Hematopoietic multipotent progenitor cell (in vitro differentiated cells): ENCODE measurements around the gene EHD1. TPM values are rescaled to one million over a fixed set of nuclear protein-coding genes. Genes with fewer than 3 reads are reported as not detected.

Source experiments
- DNase-seq, 3 donors: peaks; one replicate each; pipeline ENCODE4 v3.0.0-alpha.2; 2011 to 2015; ENCODE audit warnings: low read depth in 2 of 3, low spot score in 2 of 3
- total RNA-seq: library from RNA; depleted of rRNA; stranded (reverse); fragments of >200 nt; gene quantifications from one replicate; pipeline ENCODE4 v1.2.3, GENCODE V29; 2012

Gene EHD1
- total RNA-seq, 1 donor = 105 TPM

DNA sequence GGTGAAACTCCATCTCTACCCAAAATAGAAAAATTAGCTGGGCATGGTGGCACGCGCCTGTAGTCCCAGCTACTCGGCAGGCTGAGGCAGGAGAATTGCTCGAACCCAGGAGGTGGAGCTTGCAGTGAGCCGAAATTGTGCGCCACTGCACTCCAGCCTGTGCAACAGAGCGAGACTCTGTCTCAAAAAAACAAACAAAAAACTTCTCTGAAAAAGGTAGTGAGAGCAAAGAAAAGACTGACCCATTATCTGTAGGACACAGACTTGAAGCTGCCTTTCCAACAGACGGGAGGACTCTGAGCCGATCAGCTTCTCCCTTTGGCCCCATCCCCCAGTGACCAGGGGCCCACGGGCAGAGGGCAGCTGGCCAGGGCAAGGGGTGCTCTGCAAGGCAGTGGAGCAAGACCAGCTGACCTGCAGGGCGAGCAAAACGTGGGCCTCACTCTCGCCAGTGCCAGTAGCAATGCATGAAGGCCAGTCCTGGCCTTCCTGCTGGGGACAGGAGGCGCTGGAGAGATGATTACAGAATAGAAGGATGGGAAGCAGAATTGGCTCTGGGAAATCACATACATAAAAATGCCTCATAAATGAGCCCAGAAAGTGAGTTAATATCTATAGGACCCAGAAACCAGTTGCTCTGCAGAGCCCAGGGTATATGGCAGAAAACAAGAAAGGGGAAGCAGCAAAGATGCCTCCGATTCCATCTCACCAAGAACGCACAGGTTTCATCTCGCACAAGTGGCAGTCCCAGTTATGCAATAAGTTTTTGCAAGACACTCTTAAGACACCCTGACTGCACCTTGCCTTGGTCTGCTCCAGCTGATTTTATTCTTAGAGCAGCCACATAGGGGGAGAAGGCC lies 2.8 kb downstream of the EHD1 start:
- DNase-seq = no peak

DNA sequence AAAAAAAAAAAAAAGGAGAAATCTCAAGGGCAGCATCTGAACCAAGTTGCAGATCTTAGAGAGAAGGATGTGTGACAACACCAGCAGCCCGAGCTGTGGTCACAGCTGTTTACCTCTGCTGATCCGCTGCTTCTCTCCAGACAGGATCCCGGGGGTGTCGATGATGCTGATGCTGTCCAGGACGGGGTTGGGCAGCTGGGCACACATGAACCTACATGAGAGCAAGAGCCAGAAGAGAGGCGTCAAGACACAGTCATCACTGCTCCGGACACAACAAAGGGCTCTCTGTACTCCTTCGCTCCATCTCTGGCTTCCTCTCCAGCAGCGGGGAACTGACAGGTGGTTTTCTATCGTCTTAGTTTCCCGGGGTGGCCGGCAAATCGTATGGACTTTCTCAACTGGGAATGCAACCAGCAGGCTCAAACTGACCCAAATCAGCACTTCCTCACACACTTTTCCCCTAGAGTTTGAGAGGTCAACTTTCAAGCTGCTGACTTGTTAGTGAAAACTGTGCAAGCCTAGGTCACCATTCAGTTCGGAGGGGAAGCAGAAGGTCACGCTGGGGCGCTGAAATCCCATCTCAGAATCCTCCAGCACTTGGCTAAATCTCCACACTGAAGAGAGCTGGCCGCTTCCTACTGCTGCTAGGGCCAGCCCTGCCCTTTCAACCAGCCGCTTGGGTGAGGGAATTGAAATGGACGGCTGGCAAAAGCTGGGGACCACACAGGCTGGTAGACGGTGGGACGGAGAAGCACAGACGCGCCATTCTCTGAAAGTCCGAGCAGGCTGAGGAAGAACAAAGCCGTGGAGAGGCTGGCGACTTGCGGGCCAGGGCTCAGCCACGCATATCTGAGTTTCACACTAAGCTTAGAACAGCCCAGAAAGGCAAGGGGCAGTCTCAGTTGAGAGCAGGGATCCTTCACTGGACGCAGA lies 3.8 kb downstream of the EHD1 start:
- no peak for DNase-seq

DNA sequence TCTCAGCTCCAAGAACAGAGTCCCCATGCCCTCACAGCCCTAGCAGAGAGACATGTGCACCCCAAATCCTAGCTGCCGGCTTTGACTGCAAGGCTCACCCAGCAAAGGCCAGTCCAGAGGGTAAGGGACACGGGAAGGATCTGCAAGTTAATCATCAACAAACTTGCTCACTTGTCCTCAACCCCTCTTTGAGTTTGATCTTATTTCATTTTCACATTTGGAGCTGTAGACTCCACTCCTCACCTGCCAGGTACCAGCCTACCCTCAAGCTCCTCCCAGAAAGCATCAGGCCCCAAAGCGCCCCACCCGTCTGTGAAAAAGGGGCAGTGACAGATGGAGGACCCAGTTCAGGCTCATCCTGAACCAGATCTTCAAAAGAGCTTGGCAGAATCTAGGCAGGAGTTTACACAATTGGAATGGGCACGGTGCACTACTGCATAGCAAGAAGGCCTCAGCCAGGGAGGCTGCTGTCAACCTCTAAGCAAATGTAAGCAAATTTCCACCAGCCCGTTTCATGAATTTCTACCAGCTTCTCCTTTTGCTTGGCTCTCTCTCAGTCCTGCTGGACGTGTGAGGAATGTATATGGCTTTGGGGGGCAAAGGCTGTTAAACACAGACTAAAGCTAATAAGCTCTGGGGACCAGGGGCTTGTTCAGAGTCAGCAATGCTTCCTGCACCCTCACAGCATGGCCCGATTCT lies 5.5 kb downstream of the EHD1 start:
- no peak for DNase-seq

DNA sequence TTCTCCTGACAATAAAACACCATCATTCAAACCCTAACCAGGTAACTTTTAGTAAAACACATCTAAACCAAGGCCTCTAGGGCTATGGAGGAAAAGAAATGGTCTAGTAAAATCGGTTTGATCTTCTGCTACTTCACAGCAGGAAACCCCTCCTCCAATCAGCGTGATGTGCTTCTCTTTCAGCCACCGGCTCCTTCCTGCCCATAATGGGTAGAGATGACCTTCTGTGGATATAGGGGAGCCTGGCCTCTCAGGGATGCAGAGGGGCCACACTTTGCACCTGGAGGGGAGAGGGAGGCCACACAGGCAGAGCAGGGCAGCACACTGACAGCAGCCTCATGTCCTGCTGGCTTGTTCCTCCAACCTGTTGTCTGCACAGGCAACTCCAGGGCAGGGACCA lies 6.9 kb downstream of the EHD1 start:
- no peak for DNase-seq

DNA sequence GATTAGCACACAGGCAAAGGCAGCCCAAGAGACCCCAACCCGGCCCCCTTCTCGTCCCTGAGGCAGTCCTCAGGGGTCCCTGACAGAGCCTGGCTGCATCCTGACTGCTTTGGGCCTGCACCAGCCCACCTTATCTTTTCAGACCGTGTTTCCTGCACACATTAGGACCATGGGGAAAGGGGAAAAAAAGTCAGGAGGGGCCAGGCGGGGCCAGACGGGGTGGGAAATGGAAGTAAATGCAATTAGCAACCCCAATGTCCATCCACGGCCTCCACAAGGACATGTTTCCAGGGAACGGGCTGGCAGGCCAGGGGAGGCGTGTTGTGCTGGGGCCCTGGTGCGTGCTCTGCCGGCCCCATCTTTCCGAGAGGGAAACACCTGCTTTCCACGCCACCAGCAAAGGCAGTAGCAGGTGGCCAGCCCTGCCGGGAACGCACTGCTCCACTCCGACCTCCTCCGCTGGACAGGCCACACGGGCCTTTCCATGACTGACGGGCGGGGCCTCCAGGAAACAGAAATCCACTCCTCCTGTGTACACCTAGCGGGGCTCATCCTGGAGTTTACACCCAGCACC lies 7.4 kb downstream of the EHD1 start:
- DNase-seq = no peak

DNA sequence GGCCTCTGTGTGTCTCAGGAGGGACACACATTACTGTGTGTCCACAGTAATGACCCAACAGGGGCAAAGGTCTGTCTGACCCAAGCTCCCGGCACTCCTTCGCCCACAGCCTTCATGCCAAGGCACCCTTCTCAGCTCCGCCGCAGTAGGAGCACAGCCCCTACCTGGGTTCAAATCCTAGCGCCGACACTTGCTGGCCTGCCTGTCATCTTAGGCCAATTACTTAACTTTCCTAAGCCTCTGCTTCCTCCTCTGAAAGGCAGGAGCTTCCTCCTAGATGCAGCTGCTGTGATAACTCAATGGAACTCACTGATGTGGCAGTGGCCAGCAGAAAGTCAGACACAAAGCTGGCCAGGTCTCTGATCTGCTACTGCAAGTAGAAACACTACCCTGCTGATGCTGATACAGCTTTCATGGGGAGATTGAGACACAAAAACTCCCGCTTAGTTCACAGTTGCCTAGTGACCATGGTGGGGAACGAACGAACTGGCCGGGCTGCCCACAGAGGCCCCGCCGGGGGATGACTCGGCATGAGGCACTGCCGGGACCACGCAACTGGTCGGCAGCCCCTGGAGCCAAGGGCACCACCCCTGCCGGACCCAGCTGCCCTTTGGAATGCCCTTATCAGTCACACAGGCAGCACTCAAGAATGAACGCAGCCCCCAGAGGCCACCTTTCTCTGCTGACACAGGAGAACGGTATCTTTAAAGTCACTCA lies 8.1 kb downstream of the EHD1 start:
- DNase-seq = peak in 1 of 3 donors; percentile 47

DNA sequence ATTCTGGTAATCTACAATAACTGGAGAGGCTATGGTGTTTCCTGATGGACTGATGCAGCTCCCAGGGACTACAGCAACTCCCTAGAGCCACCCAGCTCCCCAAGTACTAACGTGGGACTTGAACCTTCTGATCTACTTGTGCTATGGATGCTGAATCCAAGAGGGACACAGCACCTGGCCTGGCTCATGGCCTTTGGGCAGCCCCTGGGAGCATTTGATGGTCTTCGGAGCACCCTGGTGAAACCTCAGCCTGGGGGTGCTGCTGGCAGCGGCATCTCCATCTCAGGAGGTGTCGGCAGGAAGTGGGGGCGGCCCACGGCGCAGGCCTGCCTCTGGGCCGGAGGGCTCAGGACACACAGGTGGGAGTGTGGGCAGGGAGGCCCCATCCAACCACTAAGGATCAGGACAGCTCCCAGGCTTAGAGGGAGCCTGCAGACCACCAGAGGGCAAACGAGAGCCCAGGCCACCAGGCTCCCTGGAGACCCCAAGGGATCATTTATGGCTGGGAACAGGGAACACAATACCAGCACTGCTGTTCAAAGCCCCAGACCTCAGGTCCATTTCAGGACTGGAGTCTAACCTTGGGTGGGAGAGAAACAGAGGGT lies 8.7 kb downstream of the EHD1 start:
- DNase-seq = no peak

DNA sequence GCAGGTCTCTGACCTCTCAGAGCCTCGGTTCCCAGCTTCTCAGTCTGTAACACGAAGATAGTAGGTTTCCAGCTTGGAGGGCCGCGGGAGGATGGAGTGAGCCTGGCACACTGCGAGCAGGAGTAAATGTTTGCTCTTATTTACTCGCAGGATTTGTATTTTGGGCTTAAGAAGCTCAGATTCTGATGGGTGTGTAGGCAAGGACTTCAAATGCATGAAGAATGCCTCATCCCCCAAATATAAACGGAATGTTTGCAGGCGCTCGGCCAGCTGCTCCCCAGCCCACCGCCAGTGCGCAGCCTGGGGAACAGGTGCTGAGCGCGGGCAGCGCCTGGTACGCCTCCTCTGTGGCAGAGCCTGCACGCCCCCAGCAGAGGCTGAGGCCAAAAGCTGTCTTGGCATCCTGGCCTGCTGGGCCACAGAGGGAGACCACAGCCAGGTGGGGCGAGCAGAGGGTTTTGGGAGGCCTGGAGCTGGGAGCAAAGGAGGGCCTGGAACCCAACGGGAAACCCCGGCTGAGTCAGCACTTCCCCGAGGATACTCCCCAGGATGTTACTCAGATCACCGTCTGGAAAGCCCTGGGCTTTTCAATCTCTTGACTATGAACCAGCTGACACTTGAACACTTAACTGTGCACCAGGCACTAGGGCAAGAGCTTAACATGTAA lies 9.4 kb downstream of the EHD1 start:
- no peak for DNase-seq

DNA sequence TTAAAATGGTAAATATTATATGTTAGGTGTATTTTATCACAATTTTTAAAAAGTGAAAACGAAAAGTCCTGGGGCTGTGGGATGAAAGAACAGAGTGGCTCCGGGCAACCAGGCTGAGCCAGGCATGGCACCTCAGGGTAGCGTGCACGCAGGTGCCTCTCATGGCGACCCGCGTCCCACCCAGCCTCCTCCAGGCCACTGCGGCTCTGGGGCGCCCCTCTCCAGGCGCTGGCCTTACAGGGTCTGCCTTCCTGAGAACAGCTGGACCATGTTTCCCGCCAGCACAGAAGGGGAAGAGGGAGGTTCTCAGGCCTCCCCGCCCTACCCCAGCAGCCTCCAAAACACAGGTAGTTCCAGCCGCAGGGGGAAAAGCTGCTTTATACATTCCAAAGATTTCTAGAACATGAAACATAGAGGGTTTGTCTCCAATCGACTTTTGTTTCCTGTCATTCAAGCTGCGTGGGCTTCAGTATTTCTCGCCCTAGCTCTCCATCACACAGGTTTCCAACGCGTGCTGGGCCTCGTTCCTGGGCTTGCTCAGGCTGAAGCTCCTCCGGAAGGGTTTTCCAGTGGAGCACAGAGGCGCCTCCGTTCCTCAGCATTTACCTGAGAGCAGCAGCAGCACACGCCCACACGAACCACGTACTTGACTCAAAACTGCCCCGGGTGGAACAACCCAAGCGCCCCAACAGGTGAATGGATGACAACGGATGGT lies 10.5 kb downstream of the EHD1 start:
- DNase-seq = no peak

DNA sequence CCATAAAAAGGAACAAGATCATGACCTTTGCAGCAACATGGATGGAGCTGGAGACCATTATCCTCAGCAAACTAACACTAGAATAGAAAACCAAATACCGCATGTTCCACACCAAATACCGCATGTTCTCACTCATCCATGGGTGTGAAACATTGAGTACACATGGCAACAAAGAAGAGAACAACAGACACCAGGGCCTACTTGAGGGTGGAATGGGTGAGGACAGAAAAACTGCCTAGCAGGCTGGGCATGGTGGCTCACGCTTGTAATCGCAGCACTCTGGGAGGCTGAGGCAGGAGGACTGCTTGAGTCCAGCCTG lies 12.3 kb downstream of the EHD1 start:
- no peak for DNase-seq

DNA sequence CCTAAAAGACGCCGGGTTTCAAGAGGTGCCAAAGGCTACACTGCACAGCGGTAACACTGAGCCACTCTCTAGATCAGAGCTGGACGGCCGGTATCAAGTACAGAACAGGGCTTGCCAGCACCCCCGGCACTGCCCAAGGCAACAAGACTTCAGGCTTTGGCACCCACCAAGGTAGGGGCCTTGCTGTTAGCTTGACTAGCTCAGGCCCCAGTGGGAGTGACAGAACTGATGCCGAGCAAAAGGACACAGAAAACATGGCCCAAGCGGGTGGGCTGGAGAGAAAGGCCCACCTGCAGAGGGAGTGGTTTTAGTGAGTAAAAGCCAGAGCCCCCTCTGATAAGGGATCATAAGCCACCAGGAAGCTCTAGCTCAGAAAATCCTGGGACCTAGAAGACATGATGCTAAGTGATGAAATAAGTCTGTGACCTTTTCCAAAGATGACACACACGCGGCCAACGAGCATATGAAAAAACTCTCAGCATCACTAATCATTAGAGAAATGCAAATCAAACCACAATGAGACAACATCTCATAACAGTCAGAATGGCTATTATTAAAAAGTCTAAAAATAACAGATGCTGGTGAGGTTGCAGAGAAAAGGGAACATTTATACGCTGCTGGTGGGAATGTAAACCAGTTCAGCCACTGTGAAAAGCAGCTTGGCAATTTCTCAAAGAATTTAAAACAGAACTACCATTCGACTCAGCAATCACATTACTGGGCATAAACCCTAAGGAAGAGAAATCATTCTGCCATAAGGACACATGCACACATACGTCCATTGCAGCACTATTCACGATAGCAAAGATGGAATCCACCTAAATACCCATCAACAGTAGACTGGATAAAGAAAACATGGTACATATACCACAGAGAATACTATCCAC lies 12.9 kb downstream of the EHD1 start:
- DNase-seq = no peak

DNA sequence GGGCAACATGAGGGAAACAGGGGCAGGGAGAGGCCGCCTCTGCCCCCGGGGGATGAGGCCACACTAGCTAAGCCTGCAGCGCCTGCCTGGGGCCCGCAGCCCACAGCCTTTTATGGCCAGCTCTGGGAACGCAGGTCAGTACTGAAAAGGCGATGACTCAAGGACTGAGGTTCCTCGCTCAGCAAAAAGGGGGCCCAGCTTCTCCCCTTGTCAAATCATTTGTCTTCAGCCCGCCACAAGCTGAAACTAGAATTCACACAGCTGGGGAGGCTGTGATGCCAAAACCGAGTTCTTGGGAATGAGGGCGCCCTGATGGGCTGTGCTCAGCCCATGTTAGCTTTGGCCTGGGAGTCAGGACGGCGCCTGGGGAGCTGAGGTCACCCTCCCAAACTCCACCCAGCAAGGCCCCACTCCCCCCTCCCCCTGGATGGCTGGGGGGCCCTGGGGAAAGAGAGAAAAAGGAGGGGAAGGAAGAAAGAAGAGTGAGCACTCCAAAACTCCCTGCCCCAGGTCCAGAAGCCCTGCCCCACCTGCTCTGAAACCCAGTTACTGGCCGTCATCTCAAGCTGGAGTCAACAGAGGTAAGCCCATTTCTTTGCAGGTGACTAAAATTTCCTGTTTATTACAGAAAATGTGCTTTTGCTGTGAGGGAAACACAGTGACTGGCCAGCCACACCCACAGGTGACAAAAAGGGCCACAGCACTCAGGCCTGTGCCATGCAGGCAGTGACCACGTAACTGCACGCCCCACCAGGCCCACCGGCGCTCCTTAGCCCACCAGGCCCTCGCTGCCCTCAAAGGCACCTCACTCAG lies 13.7 kb downstream of the EHD1 start:
- peak in 1 of 3 donors; percentile 56 for DNase-seq

DNA sequence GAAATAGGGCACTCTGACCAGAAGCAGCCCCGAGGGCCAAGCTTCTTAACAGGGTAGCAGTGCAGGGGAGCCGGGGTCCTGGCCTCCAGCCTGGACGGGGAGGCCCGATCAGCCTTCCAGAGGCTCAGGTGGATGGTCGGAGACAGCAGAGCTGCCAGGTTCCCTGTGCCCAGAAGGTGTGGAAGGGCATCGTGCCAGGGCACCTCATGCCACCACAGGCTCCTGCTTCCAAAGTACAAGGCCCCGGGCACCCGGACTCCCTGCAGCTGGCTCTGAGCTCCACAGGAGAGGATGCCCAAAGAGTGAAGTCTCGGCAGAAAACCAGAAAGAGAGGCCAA lies 14.3 kb downstream of the EHD1 start:
- DNase-seq = no peak

DNA sequence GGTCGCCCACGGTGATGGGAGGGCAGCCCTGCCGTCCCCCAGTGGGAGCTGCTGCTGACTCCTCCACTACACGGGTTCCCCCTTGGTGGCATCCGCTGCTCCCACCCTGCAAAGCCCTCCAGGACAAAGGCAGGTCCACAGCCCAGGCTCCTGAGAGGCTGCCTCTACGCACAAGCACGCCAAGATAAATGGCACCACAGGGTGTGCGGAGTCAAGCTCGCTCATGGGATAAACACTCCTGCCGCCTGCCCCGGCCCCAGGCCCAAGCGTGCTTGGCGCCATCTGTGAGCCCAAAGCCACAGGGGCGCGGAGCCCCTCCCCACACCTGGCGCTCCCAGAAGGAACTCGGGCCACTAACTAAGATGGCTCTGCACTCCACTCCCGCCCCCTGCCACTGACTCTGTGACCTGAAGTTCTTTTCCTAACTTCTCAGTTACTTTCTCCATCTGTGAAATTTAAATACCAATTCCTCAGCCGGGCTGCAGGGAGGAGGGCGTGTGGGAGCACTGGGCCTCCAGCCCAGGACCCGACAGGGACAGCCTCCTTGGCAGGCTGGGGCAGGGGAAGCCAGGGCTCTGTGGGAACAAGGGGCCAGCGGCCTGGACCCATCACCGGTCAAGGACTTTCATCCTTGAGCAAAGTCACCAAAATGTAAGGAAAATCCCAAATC lies 14.9 kb downstream of the EHD1 start:
- DNase-seq = no peak

DNA sequence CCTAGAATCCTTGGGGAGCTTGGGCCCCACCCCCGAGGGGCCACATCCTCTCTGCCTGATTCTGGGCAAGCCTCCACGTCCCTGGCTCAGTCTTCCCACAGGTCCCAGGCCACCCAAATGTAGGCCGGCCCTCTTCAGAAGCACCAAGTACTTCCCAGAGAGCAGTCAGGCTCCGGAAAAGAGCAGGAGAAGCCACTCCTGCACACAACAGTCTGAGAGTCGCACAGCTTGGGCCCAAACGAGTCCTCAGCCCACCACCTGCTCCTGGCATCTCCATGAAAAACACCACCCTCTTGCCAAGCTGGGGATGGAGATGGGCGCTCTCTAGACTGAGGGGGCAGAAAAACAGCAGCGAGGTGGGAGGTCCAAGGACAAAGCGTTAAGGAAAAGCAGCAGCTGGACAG lies 15.4 kb downstream of the EHD1 start:
- no peak for DNase-seq

DNA sequence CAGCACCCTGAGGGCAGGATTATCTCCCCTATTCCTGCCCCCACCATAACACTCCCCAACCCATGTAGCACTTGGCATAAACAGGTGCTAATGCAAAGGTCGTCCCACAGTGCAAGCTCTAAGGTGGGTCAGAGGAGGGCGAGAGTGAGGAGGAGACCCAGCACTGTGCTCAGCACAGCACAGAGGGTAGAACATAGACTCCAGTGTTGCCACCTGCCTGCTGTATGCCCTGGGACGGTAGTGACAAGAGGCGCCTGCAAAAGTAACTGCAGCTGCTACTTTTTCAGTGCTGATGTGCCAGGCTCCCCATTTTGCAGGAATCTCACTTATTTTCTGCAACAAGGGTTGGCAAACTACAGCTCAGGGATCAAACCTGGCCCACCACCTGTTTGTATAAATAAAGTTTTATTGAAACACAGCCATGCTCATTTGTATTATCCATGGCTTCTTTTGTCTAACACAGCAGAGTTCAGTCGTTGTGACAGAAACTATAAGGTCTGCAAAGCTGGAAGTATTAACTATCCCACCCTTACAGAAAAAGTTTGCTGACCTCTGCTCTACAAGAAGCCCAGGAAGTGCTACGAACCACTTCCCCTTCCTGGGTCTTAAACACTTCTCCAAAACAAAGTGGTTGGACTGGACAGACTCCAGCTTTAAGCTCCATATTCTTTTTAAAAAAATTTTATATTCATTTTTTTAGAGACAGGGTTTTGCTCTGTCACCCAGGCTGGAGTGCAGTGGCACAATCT lies 17.0 kb downstream of the EHD1 start:
- no peak for DNase-seq
